ENCODE results near the gene TMEM179.

Gene TMEM179

DNA sequence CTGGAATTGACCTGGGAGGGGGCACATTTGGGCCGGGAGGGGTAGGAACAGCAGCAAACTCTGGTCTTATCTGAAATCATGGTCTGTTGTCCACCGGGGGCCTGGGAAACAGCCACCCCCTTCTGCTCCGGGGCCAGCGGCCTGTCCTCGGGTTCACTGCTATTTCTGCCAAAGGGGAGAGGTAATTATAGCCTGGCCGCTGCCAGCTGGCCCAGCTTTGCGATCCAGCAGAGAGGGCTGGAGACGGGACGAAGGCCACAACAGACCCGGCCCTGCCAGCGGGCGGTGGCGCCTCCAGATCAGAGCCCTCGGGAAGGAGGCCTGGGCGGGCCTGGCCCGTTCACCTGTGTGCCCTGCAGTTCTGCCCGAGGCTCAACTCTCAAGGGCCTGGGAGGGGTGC, 25.1 kb downstream of the TMEM179 start, which contains the start of gene C14orf180:
Gene C14orf180, plus strand, starts transcription at position 258 of the 400 bp plus-strand sequence. CDS start 6,667 bp downstream, outside the sequence.
- H3K36me3 ChIP-seq (ENCODE audit: insufficient read depth, low read length) = no peaks in the 10 kb centered on the region
- H3K4me2 ChIP-seq (ENCODE audit: insufficient read depth, low read length) = no peak within 1 kb of the TSS
- no peak for ATAC-seq (ENCODE audit: insufficient read depth, low read depth)
- no peaks in the 10 kb centered on the region for H3K79me2 ChIP-seq (ENCODE audit: insufficient read depth, low read length)
- no peak within 1 kb of the TSS for H2AFZ ChIP-seq (ENCODE audit: low read depth, low read length)
- 0 out of 2 replicates have a peak, but pooled peaks cover 2% of the 10 kb centered on the region for H4K20me1 ChIP-seq (ENCODE audit: insufficient read depth, low read length)
- no peak within 1 kb of the TSS for H3K4me3 ChIP-seq (ENCODE audit: low read depth in 1 of 2, low read length in 2 of 2)
- TF ChIP-seq EZH2 (IDR thresholded peaks at IDR 0.05; ENCODE audit: borderline replicate concordance, low read depth, low read length, severe bottlenecking) = no peak
- TF ChIP-seq, protein P1, sequence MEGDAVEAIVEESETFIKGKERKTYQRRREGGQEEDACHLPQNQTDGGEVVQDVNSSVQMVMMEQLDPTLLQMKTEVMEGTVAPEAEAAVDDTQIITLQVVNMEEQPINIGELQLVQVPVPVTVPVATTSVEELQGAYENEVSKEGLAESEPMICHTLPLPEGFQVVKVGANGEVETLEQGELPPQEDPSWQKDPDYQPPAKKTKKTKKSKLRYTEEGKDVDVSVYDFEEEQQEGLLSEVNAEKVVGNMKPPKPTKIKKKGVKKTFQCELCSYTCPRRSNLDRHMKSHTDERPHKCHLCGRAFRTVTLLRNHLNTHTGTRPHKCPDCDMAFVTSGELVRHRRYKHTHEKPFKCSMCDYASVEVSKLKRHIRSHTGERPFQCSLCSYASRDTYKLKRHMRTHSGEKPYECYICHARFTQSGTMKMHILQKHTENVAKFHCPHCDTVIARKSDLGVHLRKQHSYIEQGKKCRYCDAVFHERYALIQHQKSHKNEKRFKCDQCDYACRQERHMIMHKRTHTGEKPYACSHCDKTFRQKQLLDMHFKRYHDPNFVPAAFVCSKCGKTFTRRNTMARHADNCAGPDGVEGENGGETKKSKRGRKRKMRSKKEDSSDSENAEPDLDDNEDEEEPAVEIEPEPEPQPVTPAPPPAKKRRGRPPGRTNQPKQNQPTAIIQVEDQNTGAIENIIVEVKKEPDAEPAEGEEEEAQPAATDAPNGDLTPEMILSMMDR (IDR thresholded peaks at IDR 0.05; ENCODE audit: borderline replicate concordance, extremely low read depth, low read length, poor library complexity, severe bottlenecking) = no peak
- no peaks in the 10 kb centered on the region for H3K4me1 ChIP-seq (ENCODE audit: insufficient read depth, low read length)
- DNase-seq = no peak
- no peaks in the 10 kb centered on the region for H3K9me3 ChIP-seq (ENCODE audit: insufficient read depth, low read length, severe bottlenecking)
- H3K9ac ChIP-seq (ENCODE audit: low read depth, low read length) = no peak within 1 kb of the TSS
- no peak within 1 kb of the TSS for H3K27ac ChIP-seq (ENCODE audit: low read length)
- H3K27me3 ChIP-seq (ENCODE audit: insufficient read depth, low read length, poor library complexity) = no peaks in the 10 kb centered on the region

DNA sequence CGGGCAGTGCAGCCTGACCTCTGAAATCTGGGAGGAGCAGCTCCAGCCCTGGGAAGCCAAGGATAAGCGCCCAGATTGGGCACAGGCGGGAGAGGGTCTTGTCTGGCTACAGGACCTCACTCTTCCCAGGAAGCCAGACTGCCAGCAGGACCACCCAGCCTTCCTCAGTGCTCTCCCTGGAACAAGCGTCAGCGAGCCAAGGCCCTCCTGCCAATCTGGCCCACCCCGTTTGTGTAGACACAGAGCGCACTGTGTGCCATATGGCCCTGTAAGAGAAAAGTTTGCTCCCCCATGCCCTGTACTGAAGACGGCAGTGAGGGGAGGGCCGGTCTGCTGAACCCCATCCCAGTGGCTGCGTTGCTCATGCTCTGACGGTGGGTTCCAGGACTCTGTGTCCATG, 26.3 kb downstream of the TMEM179 start:
- H3K4me1 ChIP-seq (ENCODE audit: insufficient read depth, low read length) = no peaks in the 10 kb centered on the region
- ATAC-seq (ENCODE audit: insufficient read depth, low read depth) (no peak), DNase-seq (no peak)
- H3K79me2 ChIP-seq (ENCODE audit: insufficient read depth, low read length) = no peaks in the 10 kb centered on the region
- no peaks in the 10 kb centered on the region for H3K36me3 ChIP-seq (ENCODE audit: insufficient read depth, low read length)
- no peak overlapping the region for H3K27ac ChIP-seq (ENCODE audit: low read length)
- H3K4me3 ChIP-seq (ENCODE audit: low read depth in 1 of 2, low read length in 2 of 2) = no peak overlapping the region
- H4K20me1 ChIP-seq (ENCODE audit: insufficient read depth, low read length) = no peaks in the 10 kb centered on the region; the same call in 1 of the 2 replicates
- TF ChIP-seq, protein P1 (IDR thresholded peaks at IDR 0.05; ENCODE audit: borderline replicate concordance, extremely low read depth, low read length, poor library complexity, severe bottlenecking) = no peak
- no peak for TF ChIP-seq EZH2 (IDR thresholded peaks at IDR 0.05; ENCODE audit: borderline replicate concordance, low read depth, low read length, severe bottlenecking)
- no peak overlapping the region for H3K9ac ChIP-seq (ENCODE audit: low read depth, low read length)
- H3K9me3 ChIP-seq (ENCODE audit: insufficient read depth, low read length, severe bottlenecking) = no peaks in the 10 kb centered on the region
- H3K4me2 ChIP-seq (ENCODE audit: insufficient read depth, low read length) = no peak overlapping the region
- no peak overlapping the region for H2AFZ ChIP-seq (ENCODE audit: low read depth, low read length)
- H3K27me3 ChIP-seq (ENCODE audit: insufficient read depth, low read length, poor library complexity) = no peaks in the 10 kb centered on the region

DNA sequence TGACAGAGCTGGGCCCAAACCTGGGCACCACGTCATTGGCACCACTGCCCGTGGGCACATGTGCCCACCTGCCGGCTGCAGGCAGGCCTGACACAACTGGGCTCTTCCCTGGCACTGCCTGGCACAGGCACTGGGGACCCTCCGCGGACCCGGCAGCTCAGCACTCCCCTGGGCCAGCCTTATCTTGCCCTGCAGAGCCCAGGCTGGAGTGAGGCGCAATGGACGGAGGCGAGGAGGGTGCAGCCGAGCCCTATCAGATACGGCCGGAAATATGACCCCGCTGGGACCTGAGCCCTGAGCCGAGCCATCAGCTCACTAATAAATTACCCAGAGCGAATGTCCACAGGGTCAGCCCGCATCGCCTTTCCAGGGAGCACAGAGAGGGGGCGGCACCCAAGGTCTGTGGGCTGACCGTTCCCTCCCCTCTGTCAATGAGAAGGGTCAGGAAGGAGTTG, 26.7 kb downstream of the TMEM179 start:
- Histone ChIP-seq H4K20me1 (ENCODE audit: insufficient read depth, low read length) (no peaks in the 10 kb centered on the region; the same call in 1 of the 2 replicates), H3K9ac (ENCODE audit: low read depth, low read length) (no peak overlapping the region), H3K4me1 (ENCODE audit: insufficient read depth, low read length) (no peaks in the 10 kb centered on the region), H3K4me2 (ENCODE audit: insufficient read depth, low read length) (no peak overlapping the region), H3K9me3 (ENCODE audit: insufficient read depth, low read length, severe bottlenecking) (no peaks in the 10 kb centered on the region), H3K36me3 (ENCODE audit: insufficient read depth, low read length) (no peaks in the 10 kb centered on the region), H3K27me3 (ENCODE audit: insufficient read depth, low read length, poor library complexity) (no peaks in the 10 kb centered on the region), H3K4me3 (ENCODE audit: low read depth in 1 of 2, low read length in 2 of 2) (no peak overlapping the region), H3K27ac (ENCODE audit: low read length) (no peak overlapping the region), H3K79me2 (ENCODE audit: insufficient read depth, low read length) (no peaks in the 10 kb centered on the region), H2AFZ (ENCODE audit: low read depth, low read length) (no peak overlapping the region)
- DNase-seq (no peak), ATAC-seq (ENCODE audit: insufficient read depth, low read depth) (no peak)
- TF ChIP-seq EZH2 (IDR thresholded peaks at IDR 0.05; ENCODE audit: borderline replicate concordance, low read depth, low read length, severe bottlenecking) = no peak
- TF ChIP-seq, protein P1 (IDR thresholded peaks at IDR 0.05; ENCODE audit: borderline replicate concordance, extremely low read depth, low read length, poor library complexity, severe bottlenecking) = no peak

All from DND-41 (cell line).